ENCODE results near the gene ID4. TPM values are rescaled to one million over a fixed set of nuclear protein-coding genes. Genes with fewer than 3 reads are reported as not detected.

ID4 gene
- total RNA-seq, 1 donor = not detected

GRCh38 chr6:19865178-19865577, 28.0 kb downstream of the ID4 start:
- Histone ChIP-seq H3K4me1 (ENCODE audit: insufficient read depth, low read length) (no peaks in the 10 kb centered on the region), H3K4me3 (ENCODE audit: low read length) (no peak overlapping the region), H3K9me3 (ENCODE audit: low read depth, low read length) (no peaks in the 10 kb centered on the region), H3K27me3 (ENCODE audit: insufficient read depth, low read length) (no peaks in the 10 kb centered on the region)

- no peaks in the 10 kb centered on the region for H3K9me3 ChIP-seq (ENCODE audit: low read depth, low read length)
- no peaks in the 10 kb centered on the region for H3K27me3 ChIP-seq (ENCODE audit: insufficient read depth, low read length)
- no peak overlapping the region for H3K4me3 ChIP-seq (ENCODE audit: low read length)
- H3K4me1 ChIP-seq (ENCODE audit: insufficient read depth, low read length) = no peaks in the 10 kb centered on the region
Observed at GRCh38 chr6:19866173-19866984, 29.2 kb downstream of the ID4 start.

GRCh38 chr6:19866985-19867627, 29.9 kb downstream of the ID4 start:
- Histone ChIP-seq H3K4me3 (ENCODE audit: low read length) (no peak overlapping the region), H3K9me3 (ENCODE audit: low read depth, low read length) (no peaks in the 10 kb centered on the region), H3K4me1 (ENCODE audit: insufficient read depth, low read length) (no peaks in the 10 kb centered on the region), H3K27me3 (ENCODE audit: insufficient read depth, low read length) (no peaks in the 10 kb centered on the region)

GRCh38 chr6:19869464-19869863, 32.3 kb downstream of the ID4 start:
- no peaks in the 10 kb centered on the region for H3K9me3 ChIP-seq (ENCODE audit: low read depth, low read length)
- H3K27me3 ChIP-seq (ENCODE audit: insufficient read depth, low read length) = no peaks in the 10 kb centered on the region
- H3K4me1 ChIP-seq (ENCODE audit: insufficient read depth, low read length) = no peaks in the 10 kb centered on the region
- no peak overlapping the region for H3K4me3 ChIP-seq (ENCODE audit: low read length)

GRCh38 chr6:19870322-19870721, 33.2 kb downstream of the ID4 start:
- Histone ChIP-seq H3K9me3 (ENCODE audit: low read depth, low read length) (no peaks in the 10 kb centered on the region), H3K4me1 (ENCODE audit: insufficient read depth, low read length) (no peaks in the 10 kb centered on the region), H3K27me3 (ENCODE audit: insufficient read depth, low read length) (no peaks in the 10 kb centered on the region), H3K4me3 (ENCODE audit: low read length) (no peak overlapping the region)

GRCh38 chr6:19873031-19873430, 35.9 kb downstream of the ID4 start:
- H3K4me1 ChIP-seq (ENCODE audit: insufficient read depth, low read length) = no peaks in the 10 kb centered on the region
- no peak overlapping the region for H3K4me3 ChIP-seq (ENCODE audit: low read length)
- H3K27me3 ChIP-seq (ENCODE audit: insufficient read depth, low read length) = no peaks in the 10 kb centered on the region
- H3K9me3 ChIP-seq (ENCODE audit: low read depth, low read length) = no peaks in the 10 kb centered on the region

GRCh38 chr6:19876672-19877071, 39.5 kb downstream of the ID4 start:
- H3K27me3 ChIP-seq (ENCODE audit: insufficient read depth, low read length) = no peaks in the 10 kb centered on the region

GRCh38 chr6:19879663-19880062, 42.5 kb downstream of the ID4 start:
- Histone ChIP-seq H3K4me3 (ENCODE audit: low read length) (no peak overlapping the region), H3K9me3 (ENCODE audit: low read depth, low read length) (no peaks in the 10 kb centered on the region), H3K4me1 (ENCODE audit: insufficient read depth, low read length) (no peaks in the 10 kb centered on the region)

More at GRCh38 chr6:19876672-19877071, 39.5 kb downstream of the ID4 start:
- Histone ChIP-seq H3K4me1 (ENCODE audit: insufficient read depth, low read length) (no peaks in the 10 kb centered on the region), H3K4me3 (ENCODE audit: low read length) (no peak overlapping the region), H3K9me3 (ENCODE audit: low read depth, low read length) (no peaks in the 10 kb centered on the region)

GRCh38 chr6:19880066-19880465, 42.9 kb downstream of the ID4 start:
- H3K4me3 ChIP-seq (ENCODE audit: low read length) = no peak overlapping the region
- no peaks in the 10 kb centered on the region for H3K9me3 ChIP-seq (ENCODE audit: low read depth, low read length)
- no peaks in the 10 kb centered on the region for H3K27me3 ChIP-seq (ENCODE audit: insufficient read depth, low read length)
- H3K4me1 ChIP-seq (ENCODE audit: insufficient read depth, low read length) = no peaks in the 10 kb centered on the region

More at GRCh38 chr6:19879663-19880062, 42.5 kb downstream of the ID4 start:
- no peaks in the 10 kb centered on the region for H3K27me3 ChIP-seq (ENCODE audit: insufficient read depth, low read length)

- H3K4me1 ChIP-seq (ENCODE audit: insufficient read depth, low read length) = no peaks in the 10 kb centered on the region
- no peak overlapping the region for H3K4me3 ChIP-seq (ENCODE audit: low read length)
- H3K27me3 ChIP-seq (ENCODE audit: insufficient read depth, low read length) = no peaks in the 10 kb centered on the region
- no peaks in the 10 kb centered on the region for H3K9me3 ChIP-seq (ENCODE audit: low read depth, low read length)
Observed at GRCh38 chr6:19891451-19891850, 54.3 kb downstream of the ID4 start.
